DMS53 (cell line): Measurements from ENCODE around the gene SYNGR3.

ENCODE experiments used
- DNase-seq: peaks from one replicate; lab custom pipeline; 2025; lab: John Stamatoyannopoulos, UW

Gene SYNGR3

DNA sequence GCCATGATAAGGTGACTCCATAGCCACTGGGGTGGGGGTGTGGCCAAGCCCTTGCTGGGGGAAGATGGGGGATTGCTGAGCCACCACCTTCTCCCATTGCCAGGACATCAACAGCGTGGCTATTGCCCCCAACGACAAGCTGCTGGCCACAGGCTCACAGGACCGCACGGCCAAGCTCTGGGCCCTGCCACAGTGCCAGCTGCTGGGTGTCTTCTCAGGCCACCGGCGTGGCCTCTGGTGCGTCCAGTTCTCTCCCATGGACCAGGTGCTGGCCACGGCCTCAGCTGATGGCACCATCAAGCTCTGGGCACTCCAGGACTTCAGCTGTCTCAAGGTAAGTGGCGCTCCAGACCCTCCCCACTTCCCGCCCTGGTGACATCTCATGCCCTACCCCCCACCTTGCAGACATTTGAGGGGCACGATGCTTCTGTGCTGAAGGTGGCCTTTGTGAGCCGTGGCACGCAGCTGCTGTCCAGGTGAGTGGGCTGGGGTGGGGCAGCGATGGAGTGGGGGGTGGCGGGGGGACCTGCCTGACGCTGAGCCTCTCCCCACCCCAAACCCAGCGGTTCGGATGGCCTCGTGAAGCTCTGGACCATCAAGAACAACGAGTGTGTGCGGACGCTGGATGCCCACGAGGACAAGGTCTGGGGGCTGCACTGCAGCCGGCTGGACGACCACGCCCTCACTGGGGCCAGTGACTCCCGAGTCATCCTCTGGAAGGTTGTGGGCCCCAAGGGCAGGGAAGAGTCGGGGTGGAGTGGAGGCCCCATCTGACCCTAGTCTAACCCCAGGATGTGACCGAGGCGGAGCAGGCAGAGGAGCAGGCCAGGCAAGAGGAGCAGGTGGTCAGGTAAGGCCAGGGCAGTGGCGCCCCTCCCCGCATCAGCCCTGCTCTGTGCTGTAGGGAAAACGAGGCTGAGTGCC lies 12.6 kb upstream of the SYNGR3 start:
- no peak for DNase-seq

DNA sequence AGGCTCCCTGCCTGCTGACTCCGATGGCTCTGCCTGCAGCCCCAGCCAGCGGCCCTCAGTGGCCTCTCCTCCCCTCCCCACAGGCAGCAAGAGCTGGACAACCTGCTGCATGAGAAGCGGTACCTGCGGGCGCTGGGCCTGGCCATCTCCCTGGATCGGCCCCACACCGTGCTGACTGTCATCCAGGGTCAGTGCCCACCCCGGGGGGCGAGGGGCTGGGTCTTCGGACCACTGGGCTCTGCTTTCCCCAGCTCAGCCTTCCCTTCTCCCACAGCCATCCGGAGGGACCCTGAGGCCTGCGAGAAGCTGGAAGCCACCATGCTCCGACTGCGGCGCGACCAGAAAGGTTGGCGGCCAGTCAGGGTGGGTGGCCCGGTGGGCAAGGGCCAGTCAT lies 11.9 kb upstream of the SYNGR3 start:
- no peak for DNase-seq

GRCh38 chr16:1978476-1979120 lies 11.2 kb upstream of the SYNGR3 start:
- DNase-seq, result peak; percentile 51

DNA sequence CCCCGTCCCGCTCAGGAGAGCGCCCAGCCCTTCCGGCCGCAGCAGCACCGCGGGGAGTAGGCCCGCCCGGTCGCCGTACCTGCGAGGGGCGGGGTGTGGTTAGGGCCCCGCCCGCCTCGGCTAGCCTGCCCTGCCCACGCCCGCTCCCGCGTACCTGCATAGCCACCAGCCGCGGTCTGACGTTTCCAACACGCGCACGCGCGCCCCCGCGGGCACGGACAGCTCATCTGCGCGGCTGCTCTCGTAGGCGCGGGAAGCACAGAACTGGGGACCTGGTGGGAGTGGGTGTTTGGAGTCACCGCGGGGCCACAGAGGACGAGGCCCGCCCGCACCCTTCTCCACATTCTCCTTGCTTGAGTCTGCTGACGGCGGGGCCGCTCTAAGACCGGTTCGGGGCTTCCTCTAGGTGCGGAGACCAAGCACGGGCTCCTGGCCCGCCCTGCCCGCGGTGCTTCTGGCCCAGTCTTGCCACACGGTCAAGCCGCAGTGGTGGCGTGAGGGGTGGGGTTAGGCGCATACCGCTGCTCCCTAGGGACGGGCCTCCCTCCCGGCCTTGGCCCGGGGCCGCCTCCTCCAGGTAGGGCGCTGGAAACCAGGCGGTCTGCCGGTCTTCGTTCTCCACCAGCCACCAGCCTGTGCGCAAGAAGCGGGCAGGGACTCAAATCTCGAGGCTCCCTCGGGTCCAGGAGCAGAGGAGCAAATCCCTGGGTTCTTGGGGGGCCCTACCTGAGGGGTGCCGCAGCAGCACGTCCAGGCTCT lies 10.3 kb upstream of the SYNGR3 start:
- peak; percentile 95 for DNase-seq

GRCh38 chr16:1980030-1980769 lies 9.6 kb upstream of the SYNGR3 start:
- DNase-seq, result peak; percentile 74

DNA sequence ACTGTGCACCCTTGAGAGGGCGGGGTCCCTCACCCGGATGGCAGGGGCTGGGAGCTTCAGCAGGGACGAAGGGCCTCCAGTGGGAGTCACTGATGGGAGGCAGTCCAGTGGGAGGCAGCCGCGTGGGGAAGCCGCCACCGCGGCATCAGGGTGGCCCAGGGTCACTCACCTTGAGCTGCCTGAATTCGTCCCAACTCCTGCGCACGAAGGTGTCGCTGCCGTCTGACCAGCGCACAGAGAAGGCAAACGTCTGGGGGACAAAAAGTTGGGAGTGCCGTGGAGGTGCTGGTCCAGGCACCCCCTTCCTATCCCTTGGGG lies 9.0 kb upstream of the SYNGR3 start:
- DNase-seq, result no peak

GRCh38 chr16:1981398-1981836 lies 8.4 kb upstream of the SYNGR3 start, which contains the start of gene NOXO1:
NOXO1 (minus strand) TSS chr16:1981469; CDS start chr16:1981179, 290 bp downstream.
- peak; percentile 23 for DNase-seq

DNA sequence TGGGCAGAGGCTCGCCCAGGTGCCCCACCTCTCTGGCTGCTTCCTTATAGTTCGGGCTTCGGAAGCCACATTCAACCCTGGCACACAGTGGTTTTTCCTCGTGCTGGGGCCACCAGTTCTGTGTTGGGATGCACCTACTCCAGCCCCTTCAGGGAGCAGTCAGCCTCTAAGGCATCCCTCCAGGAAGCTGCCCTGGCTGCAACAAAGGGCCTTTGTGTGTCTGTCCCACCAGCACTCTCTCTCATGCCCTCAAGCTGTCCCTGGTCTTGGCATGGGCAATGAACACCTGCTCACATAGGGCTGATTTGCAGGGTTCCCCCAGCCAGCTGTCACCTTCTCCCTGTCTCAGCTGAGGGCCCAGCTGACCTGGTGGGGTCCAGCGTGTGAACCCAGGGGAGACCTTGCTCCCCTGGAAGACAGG lies 7.7 kb upstream of the SYNGR3 start:
- no peak for DNase-seq

DNA sequence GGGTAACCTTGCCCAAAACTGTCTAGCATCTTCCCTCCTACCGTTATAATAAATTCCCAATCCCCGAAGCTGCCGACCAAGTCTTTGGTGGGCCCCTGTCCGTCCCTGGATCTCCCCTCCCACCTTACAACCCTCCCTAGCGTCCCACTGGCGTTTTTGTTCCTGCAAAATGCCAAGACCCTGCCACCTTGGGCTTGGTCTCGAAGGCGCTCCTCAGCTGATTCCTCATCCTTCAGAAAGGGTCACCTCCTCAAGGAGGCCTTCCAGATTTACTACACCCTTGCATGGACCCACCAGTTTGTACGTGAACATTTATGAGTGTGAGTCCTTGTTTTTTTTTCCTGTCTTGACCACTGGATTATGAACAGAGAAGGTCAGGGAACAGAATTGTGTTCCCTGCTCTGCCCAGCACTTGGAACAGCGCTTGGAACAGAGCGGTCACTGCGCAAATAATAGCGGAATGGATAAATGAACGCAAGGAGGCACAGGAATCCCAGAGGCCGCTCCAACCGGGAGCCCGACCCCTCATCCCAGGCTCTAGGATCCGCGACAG lies 6.7 kb upstream of the SYNGR3 start:
- no peak for DNase-seq

GRCh38 chr16:1983544-1984346 lies 6.0 kb upstream of the SYNGR3 start, which contains the start of gene GFER:
GFER (plus strand) TSS chr16:1984193; CDS start chr16:1984219, 26 bp downstream.
- DNase-seq, result peak; percentile 95

DNA sequence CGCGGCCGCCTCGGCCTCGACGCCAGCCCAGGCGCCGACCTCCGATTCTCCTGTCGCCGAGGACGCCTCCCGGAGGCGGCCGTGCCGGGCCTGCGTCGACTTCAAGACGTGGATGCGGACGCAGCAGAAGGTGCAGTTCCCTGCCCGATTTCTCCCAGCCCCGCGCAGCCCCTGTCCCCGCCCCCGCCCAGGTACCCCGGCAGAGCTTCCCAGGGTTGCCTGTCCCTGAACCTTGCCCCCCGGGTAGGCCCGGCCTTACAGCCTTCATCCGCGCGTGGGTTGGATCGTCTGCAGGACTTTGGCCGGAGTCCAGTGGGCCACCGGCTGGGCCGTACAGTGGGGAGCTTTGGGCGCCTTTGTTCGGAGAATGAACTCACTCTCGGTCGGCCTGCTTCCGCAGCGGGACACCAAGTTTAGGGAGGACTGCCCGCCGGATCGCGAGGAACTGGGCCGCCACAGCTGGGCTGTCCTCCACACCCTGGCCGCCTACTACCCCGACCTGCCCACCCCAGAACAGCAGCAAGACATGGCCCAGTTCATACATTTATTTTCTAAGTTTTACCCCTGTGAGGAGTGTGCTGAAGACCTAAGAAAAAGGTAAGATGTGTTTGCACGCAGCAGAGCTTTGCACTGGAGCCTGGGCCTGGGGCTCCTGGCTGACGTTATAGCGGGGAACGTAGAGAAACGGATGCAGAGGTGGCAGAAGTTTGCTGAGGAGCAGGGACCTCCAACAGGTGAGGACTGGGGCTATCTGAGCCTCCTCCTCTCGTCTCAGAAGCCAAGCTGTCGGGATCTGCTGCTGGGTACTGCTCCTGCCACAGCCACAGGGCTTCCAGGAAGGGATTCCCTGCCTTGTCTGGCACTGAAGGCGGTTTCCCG lies 5.2 kb upstream of the SYNGR3 start:
- peak; percentile 72 for DNase-seq

- DNase-seq, result no peak
These were observed 4.2 kb upstream of the SYNGR3 start for GRCh38 chr16:1985466-1986150.

GRCh38 chr16:1987198-1987597 lies 2.6 kb upstream of the SYNGR3 start:
- no peak for DNase-seq

- no peak for DNase-seq
These were observed 256 bp downstream of the SYNGR3 start for GRCh38 chr16:1990101-1990350.

- peak; percentile 75 for DNase-seq
These were observed 773 bp downstream of the SYNGR3 start for GRCh38 chr16:1990351-1991134.

DNA sequence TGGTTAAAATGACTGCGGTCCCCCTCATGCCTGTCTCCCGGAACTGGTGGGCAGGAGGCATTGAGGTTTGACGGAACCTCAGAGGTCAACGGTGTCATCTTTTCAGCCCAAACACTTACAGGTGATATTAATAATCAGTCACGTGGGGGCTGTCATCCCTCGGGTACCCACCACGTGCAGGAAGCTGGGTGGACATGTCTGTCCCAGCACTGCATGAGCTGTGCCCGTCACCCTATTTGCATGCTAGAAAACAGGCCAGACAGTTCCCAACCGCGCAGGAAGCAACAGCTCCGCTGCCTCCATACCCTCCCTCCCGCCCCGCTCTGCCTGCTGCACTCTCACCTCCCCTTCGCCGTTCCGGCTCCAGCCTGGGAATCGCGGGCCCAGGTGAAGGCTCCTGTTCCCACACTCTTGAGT lies 1.4 kb downstream of the SYNGR3 start:
- peak; percentile 84 for DNase-seq

DNA sequence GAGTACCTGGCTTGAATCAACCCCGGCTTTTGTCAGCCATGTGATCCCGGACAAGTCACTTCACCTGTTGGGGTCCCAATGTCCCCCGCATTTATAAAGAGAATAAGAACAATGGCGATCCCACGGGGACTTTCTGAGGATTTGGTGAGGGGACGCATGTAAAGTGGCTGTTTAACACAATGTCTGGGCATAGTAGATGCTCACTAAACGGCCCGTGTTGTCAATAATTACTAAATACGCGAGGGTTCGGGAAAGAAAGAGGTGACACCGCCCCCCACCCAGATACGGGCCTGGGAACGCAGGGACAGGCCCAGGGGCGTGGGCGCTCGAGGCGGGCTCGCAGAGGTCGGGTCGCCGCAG lies 1.8 kb downstream of the SYNGR3 start:
- DNase-seq, result no peak

- peak; percentile 96 for DNase-seq
These were observed 2.4 kb downstream of the SYNGR3 start for GRCh38 chr16:1991948-1992703.
